Activated CD8-positive, alpha-beta memory T cell treated with anti-CD3 and anti-CD28 coated beads, Interleukin-2, amount 50 U/mL, for 24 hours (primary cell): Measurements from ENCODE around the gene C8G.

Experiments used
- DNase-seq: peaks from one replicate; pipeline ENCODE4 v3.0.0-alpha.2; 2020; ENCODE audit errors: extremely low read depth

C8G gene

GRCh38 chr9:136953771-136954269 is 8.8 kb downstream of the C8G start:
- no peak for DNase-seq

- no peak for DNase-seq
These were observed 9.4 kb downstream of the C8G start for GRCh38 chr9:136954270-136955083.

GRCh38 chr9:136955202-136955942 is 10.3 kb downstream of the C8G start:
- DNase-seq = no peak

GRCh38 chr9:136955943-136956335 is 10.9 kb downstream of the C8G start:
- DNase-seq = no peak

- DNase-seq = no peak
These were observed 11.6 kb downstream of the C8G start for GRCh38 chr9:136956604-136957003.

GRCh38 chr9:136957461-136957860 is 12.4 kb downstream of the C8G start:
- DNase-seq = no peak

GRCh38 chr9:136957901-136958300 is 12.9 kb downstream of the C8G start:
- no peak for DNase-seq

GRCh38 chr9:136958473-136958872 is 13.4 kb downstream of the C8G start:
- DNase-seq = no peak

GRCh38 chr9:136958898-136959850 is 14.1 kb downstream of the C8G start:
- no peak for DNase-seq

GRCh38 chr9:136960212-136960937 is 15.3 kb downstream of the C8G start:
- no peak for DNase-seq

- no peak for DNase-seq
These were observed 15.9 kb downstream of the C8G start for GRCh38 chr9:136960938-136961275.

GRCh38 chr9:136961279-136962065 is 16.4 kb downstream of the C8G start:
- no peak for DNase-seq

GRCh38 chr9:136962163-136962562 is 17.1 kb downstream of the C8G start:
- no peak for DNase-seq

GRCh38 chr9:136962701-136963248 is 17.7 kb downstream of the C8G start:
- DNase-seq = no peak

GRCh38 chr9:136963341-136963740 is 18.3 kb downstream of the C8G start:
- DNase-seq = no peak

GRCh38 chr9:136963751-136964150 is 18.7 kb downstream of the C8G start:
- DNase-seq = no peak

GRCh38 chr9:136964171-136964689 is 19.2 kb downstream of the C8G start:
- DNase-seq = no peak

- no peak for DNase-seq
These were observed 19.9 kb downstream of the C8G start for GRCh38 chr9:136964833-136965422.

GRCh38 chr9:136965771-136966484 is 20.9 kb downstream of the C8G start:
- DNase-seq = no peak
